Liver (tissue), 3 donors: Measurements from ENCODE around the gene CAMP.

ENCODE experiments used
- EGR1 ChIP-seq, 2 donors: IDR thresholded peaks; 2 replicates each; pipeline ENCODE4 v1.6.1; 2016 to 2018; ENCODE audit warnings: antibody characterized with exemption in 2 of 2, low read depth in 2 of 2
- FOXA1 ChIP-seq: IDR thresholded peaks from 2 replicates; pipeline ENCODE4 v1.6.1; 2016; ENCODE audit warnings: antibody characterized with exemption
- JUND ChIP-seq, 2 donors: IDR thresholded peaks; 2 replicates each; pipeline ENCODE4 v1.6.1; 2016; ENCODE audit warnings: antibody characterized with exemption in 2 of 2
- TAF1 ChIP-seq: conservative IDR thresholded peaks from 2 replicates; pipeline ENCODE4 v1.6.1; 2016; ENCODE audit warnings: antibody characterized with exemption, mild to moderate bottlenecking
- YY1 ChIP-seq: IDR thresholded peaks from 2 replicates; pipeline ENCODE4 v1.6.1; 2016; ENCODE audit warnings: antibody characterized with exemption, mild to moderate bottlenecking
- TF ChIP-seq, protein P1 (sequence below): fragments of 150-350 bp; IDR thresholded peaks from 2 replicates; pipeline ENCODE4 v1.5.1; 2017; ENCODE audit warnings: improper control_type of control experiment, low read depth, low read length; ENCODE audit not compliant: missing input control
- TF ChIP-seq, protein P2 (sequence below): IDR thresholded peaks from 2 replicates; pipeline ENCODE4 v1.6.1; 2016; ENCODE audit warnings: antibody characterized with exemption
- TF ChIP-seq, protein P3 (sequence below): IDR thresholded peaks from 2 replicates; pipeline ENCODE4 v1.6.1; 2016; ENCODE audit warnings: antibody characterized with exemption
- TF ChIP-seq, protein P4 (sequence below): IDR thresholded peaks from 2 replicates; pipeline ENCODE4 v1.6.1; 2016; ENCODE audit warnings: antibody characterized with exemption, mild to moderate bottlenecking
- donor health status: healthy.
- donor health status: healthy.

DNA sequence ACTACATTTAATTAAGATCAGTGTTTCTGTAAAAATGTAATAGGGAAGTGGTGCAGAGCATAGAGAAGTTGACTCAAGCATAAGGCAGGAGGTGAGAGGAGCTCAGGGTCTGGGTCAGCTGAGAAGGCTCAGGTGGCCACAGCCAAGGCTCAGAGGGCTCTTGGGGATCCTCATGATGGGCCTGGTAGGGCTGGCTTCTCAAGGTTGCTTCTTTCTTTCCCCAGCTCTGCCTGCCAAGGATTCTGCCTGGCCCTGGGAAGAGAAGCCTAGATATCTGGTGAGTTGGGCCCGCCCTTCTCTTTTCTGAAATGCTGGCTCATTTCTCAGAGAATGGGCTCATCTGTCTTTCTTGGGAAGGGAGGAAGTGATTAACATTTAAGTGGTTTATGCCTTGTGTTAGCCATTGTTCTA lies 24.1 kb downstream of the CAMP start:
- TF ChIP-seq FOXA1 = no peak
- TF ChIP-seq, protein P1, sequence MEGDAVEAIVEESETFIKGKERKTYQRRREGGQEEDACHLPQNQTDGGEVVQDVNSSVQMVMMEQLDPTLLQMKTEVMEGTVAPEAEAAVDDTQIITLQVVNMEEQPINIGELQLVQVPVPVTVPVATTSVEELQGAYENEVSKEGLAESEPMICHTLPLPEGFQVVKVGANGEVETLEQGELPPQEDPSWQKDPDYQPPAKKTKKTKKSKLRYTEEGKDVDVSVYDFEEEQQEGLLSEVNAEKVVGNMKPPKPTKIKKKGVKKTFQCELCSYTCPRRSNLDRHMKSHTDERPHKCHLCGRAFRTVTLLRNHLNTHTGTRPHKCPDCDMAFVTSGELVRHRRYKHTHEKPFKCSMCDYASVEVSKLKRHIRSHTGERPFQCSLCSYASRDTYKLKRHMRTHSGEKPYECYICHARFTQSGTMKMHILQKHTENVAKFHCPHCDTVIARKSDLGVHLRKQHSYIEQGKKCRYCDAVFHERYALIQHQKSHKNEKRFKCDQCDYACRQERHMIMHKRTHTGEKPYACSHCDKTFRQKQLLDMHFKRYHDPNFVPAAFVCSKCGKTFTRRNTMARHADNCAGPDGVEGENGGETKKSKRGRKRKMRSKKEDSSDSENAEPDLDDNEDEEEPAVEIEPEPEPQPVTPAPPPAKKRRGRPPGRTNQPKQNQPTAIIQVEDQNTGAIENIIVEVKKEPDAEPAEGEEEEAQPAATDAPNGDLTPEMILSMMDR = no peak
- TF ChIP-seq, protein P2, sequence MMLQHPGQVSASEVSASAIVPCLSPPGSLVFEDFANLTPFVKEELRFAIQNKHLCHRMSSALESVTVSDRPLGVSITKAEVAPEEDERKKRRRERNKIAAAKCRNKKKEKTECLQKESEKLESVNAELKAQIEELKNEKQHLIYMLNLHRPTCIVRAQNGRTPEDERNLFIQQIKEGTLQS = no peak
- TF ChIP-seq, protein P3, sequence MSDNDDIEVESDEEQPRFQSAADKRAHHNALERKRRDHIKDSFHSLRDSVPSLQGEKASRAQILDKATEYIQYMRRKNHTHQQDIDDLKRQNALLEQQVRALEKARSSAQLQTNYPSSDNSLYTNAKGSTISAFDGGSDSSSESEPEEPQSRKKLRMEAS = no peak
- TF ChIP-seq, protein P4, sequence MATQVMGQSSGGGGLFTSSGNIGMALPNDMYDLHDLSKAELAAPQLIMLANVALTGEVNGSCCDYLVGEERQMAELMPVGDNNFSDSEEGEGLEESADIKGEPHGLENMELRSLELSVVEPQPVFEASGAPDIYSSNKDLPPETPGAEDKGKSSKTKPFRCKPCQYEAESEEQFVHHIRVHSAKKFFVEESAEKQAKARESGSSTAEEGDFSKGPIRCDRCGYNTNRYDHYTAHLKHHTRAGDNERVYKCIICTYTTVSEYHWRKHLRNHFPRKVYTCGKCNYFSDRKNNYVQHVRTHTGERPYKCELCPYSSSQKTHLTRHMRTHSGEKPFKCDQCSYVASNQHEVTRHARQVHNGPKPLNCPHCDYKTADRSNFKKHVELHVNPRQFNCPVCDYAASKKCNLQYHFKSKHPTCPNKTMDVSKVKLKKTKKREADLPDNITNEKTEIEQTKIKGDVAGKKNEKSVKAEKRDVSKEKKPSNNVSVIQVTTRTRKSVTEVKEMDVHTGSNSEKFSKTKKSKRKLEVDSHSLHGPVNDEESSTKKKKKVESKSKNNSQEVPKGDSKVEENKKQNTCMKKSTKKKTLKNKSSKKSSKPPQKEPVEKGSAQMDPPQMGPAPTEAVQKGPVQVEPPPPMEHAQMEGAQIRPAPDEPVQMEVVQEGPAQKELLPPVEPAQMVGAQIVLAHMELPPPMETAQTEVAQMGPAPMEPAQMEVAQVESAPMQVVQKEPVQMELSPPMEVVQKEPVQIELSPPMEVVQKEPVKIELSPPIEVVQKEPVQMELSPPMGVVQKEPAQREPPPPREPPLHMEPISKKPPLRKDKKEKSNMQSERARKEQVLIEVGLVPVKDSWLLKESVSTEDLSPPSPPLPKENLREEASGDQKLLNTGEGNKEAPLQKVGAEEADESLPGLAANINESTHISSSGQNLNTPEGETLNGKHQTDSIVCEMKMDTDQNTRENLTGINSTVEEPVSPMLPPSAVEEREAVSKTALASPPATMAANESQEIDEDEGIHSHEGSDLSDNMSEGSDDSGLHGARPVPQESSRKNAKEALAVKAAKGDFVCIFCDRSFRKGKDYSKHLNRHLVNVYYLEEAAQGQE = no peak
- TF ChIP-seq TAF1 = no peak
- TF ChIP-seq YY1 = no peak
- TF ChIP-seq EGR1 (IDR thresholded peaks at IDR 0.05; ENCODE audit: low read depth in 2 of 2) = no peak
- no peak for TF ChIP-seq JUND (IDR thresholded peaks at IDR 0.05)
